IMR-90 (cell line): ENCODE results near the gene MRPL10.

Experiments
- CEBPB ChIP-seq: IDR thresholded peaks from 2 replicates; pipeline ENCODE4 v1.6.1; 2012; ENCODE audit warnings: low read depth, low read length, improper control_type of control experiment
- CTCF ChIP-seq: conservative IDR thresholded peaks from 2 replicates; pipeline ENCODE4 v1.5.1; 2012; ENCODE audit warnings: mild to moderate bottlenecking, low read depth, low read length, improper control_type of control experiment
- ELK1 ChIP-seq: fragments of 150-350 bp; IDR thresholded peaks from 2 replicates; pipeline ENCODE4 v1.6.1; 2016; ENCODE audit warnings: low read depth, mild to moderate bottlenecking, low read length, moderate library complexity, borderline replicate concordance
- MAFK ChIP-seq: IDR thresholded peaks from 2 replicates; pipeline ENCODE4 v1.6.1; 2012; ENCODE audit warnings: low read depth, low read length, improper control_type of control experiment
- POLR2A ChIP-seq: IDR thresholded peaks from 2 replicates; pipeline ENCODE4 v1.6.1; 2012; ENCODE audit warnings: mild to moderate bottlenecking, low read depth, low read length
- RAD21 ChIP-seq: IDR thresholded peaks from 2 replicates; pipeline ENCODE4 v1.6.1; 2012; ENCODE audit warnings: low read length, improper control_type of control experiment

GRCh38 chr17:47791025-47791424 lies 40.3 kb downstream of the MRPL10 start:
- TF ChIP-seq CEBPB: no peak
- no peak for TF ChIP-seq CTCF
- TF ChIP-seq ELK1: no peak
- no peak for TF ChIP-seq POLR2A
- no peak for TF ChIP-seq MAFK
- no peak for TF ChIP-seq RAD21
